Kidney (tissue), 14 donors: ENCODE data around the gene PLCB1. TPM values are rescaled to one million over a fixed set of nuclear protein-coding genes. Genes with fewer than 3 reads are reported as not detected.

Source experiments
- DNase-seq, 5 donors: peaks; one replicate each; pipeline ENCODE4 v3.0.0-alpha.2; 2013 to 2020
- FAIRE-seq: peaks from 2 replicates; lab custom pipeline; 2012; peaks lifted over from hg19 to GRCh38; lab: Jason Lieb, UNC
- H3K27ac ChIP-seq, 2 donors: one replicate each; pipeline ENCODE4 v1.7.0; 2013; ENCODE audit warnings: low read depth in 2 of 2, low read length in 2 of 2, inconsistent platforms in 1 of 2
- H3K27me3 ChIP-seq: one replicate; pipeline ENCODE4 v1.7.1; 2013; ENCODE audit warnings: low read length, inconsistent platforms; ENCODE audit not compliant: control insufficient read depth, insufficient read depth
- H3K36me3 ChIP-seq, 3 donors: one replicate each; pipeline versions ENCODE4 v1.7.0 to v1.7.1; 2013; ENCODE audit warnings: low read length in 3 of 3, control low read depth in 1 of 3, inconsistent platforms in 1 of 3; ENCODE audit not compliant: insufficient read depth in 3 of 3, control insufficient read depth in 2 of 3
- H3K4me1 ChIP-seq, 3 donors: one replicate each; pipeline versions ENCODE4 v1.7.0 to v1.7.1; 2013; ENCODE audit warnings: low read length in 3 of 3, inconsistent platforms in 1 of 3, low read depth in 1 of 3; ENCODE audit not compliant: control insufficient read depth in 2 of 3, insufficient read depth in 2 of 3
- H3K4me3 ChIP-seq, 3 donors: one replicate each; pipeline versions ENCODE4 v1.7.0 to v1.8.1; 2013; ENCODE audit warnings: low read length in 3 of 3, control low read depth in 1 of 3, inconsistent platforms in 1 of 3
- H3K9ac ChIP-seq, 3 donors: one replicate each; pipeline versions ENCODE4 v1.7.0 to v1.7.1; 2013; ENCODE audit warnings: low read length in 3 of 3, control low read depth in 1 of 3, inconsistent platforms in 1 of 3
- H3K9me3 ChIP-seq, 3 donors: one replicate each; pipeline versions ENCODE4 v1.7.0 to v1.7.1; 2013; ENCODE audit warnings: low read length in 3 of 3, control low read depth in 1 of 3, inconsistent platforms in 1 of 3; ENCODE audit not compliant: control insufficient read depth in 2 of 3, insufficient read depth in 1 of 3
- CTCF ChIP-seq: IDR thresholded peaks from 3 replicates; pipeline ENCODE4 v1.5.1; 2012; ENCODE audit warnings: mild to moderate bottlenecking, moderate library complexity, borderline replicate concordance; ENCODE audit not compliant: insufficient read depth; ENCODE audit errors: extremely low read depth
- intact Hi-C: fragments of 100-400 bp; cut with DNase I; formaldehyde crosslinking; loops from one replicate; pipeline ENCODE4 v1.11.1; 2022
- polyA plus RNA-seq: library from polyadenylated mRNA; stranded (reverse); fragments of 350-450 nt; fragmentation: Illumina TruSeq; extraction: RNeasy Lipid Tissue Mini Kit (QIAGEN cat#74804); gene quantifications from one replicate; pipeline ENCODE4 v1.2.3, GENCODE V29; 2014; ENCODE audit warnings: low read depth, low replicate concordance; ENCODE audit not compliant: insufficient read depth
- total RNA-seq: library from RNA; stranded (reverse); fragmentation: NEBNext Ultra II Directional; extraction: Animal tissue kit (Norgen Biotek cat#: 25700); gene quantifications from one replicate; pipeline ENCODE4 v1.2.1, GENCODE V29; 2021
- donor health status: control.
- donor health status: control.
- donor health status: control.
- donor health status: control.
- donor health status: control.
- donor health status: DM: yes; HTN: yes; CAD: no.
- donor health status: Normal renal cell carcinoma (clear cell type).

The PLCB1 gene
- total and polyA plus RNA-seq, 2 donors from 2014 or later = 9.4 to 107 TPM

- TF ChIP-seq CTCF = no peak
- no peak overlapping the region for H3K27ac ChIP-seq
- H3K4me3 ChIP-seq = no peak overlapping the region
- FAIRE-seq (no peak), DNase-seq (no peak)
- no peaks in the 10 kb centered on the region for H3K4me1 ChIP-seq
- no peaks in the 10 kb centered on the region for H3K27me3 ChIP-seq
- H3K36me3 ChIP-seq = no peaks in the 10 kb centered on the region
- H3K9ac ChIP-seq = no peak overlapping the region
- H3K9me3 ChIP-seq = no peaks in the 10 kb centered on the region
- intact Hi-C loops = loop anchor here (10.0 kb wide), 1 partner anchor 578 kb away; no protein-coding TSS in a partner anchor
These were observed 654.3 kb downstream of the PLCB1 start for GRCh38 chr20:8786383-8786782.

GRCh38 chr20:8787090-8787489, 655.0 kb downstream of the PLCB1 start:
- TF ChIP-seq CTCF = no peak
- H3K27ac ChIP-seq = no peak overlapping the region
- intact Hi-C loops = loop anchor here (10.0 kb wide), 1 partner anchor 578 kb away; no protein-coding TSS in a partner anchor

GRCh38 chr20:8788275-8788674, 656.2 kb downstream of the PLCB1 start:
- Histone ChIP-seq H3K4me3 (no peak overlapping the region), H3K9me3 (no peaks in the 10 kb centered on the region), H3K27ac (no peak overlapping the region), H3K9ac (no peak overlapping the region), H3K4me1 (no peaks in the 10 kb centered on the region), H3K36me3 (no peaks in the 10 kb centered on the region), H3K27me3 (no peaks in the 10 kb centered on the region)
- intact Hi-C loops = loop anchor here (10.0 kb wide), 1 partner anchor 577 kb away; no protein-coding TSS in a partner anchor
- DNase-seq (no peak), FAIRE-seq (no peak)
- no peak for TF ChIP-seq CTCF

More at GRCh38 chr20:8787090-8787489, 655.0 kb downstream of the PLCB1 start:
- Histone ChIP-seq H3K9ac (no peak overlapping the region), H3K36me3 (no peaks in the 10 kb centered on the region), H3K9me3 (no peaks in the 10 kb centered on the region), H3K4me1 (no peaks in the 10 kb centered on the region), H3K27me3 (no peaks in the 10 kb centered on the region), H3K4me3 (no peak overlapping the region)
- FAIRE-seq (no peak), DNase-seq (no peak)

GRCh38 chr20:8788831-8789230, 656.8 kb downstream of the PLCB1 start:
- intact Hi-C loops = loop anchor here (10.0 kb wide), 1 partner anchor 576 kb away; no protein-coding TSS in a partner anchor
- FAIRE-seq (no peak), DNase-seq (no peak)
- Histone ChIP-seq H3K27ac (no peak overlapping the region), H3K9me3 (no peaks in the 10 kb centered on the region), H3K27me3 (no peaks in the 10 kb centered on the region), H3K9ac (no peak overlapping the region), H3K4me3 (no peak overlapping the region), H3K36me3 (no peaks in the 10 kb centered on the region), H3K4me1 (no peaks in the 10 kb centered on the region)
- TF ChIP-seq CTCF = no peak
